Bronchial epithelial cell (primary cell): Measurements from ENCODE around the gene SRGAP3. TPM values are rescaled to one million over a fixed set of nuclear protein-coding genes. Genes with fewer than 3 reads are reported as not detected.

Experiments used
- DNase-seq: peaks from one replicate; pipeline ENCODE4 v3.0.0-alpha.2; 2010; ENCODE audit warnings: low read depth
- FAIRE-seq: peaks from 2 replicates; lab custom pipeline; 2011; peaks lifted over from hg19 to GRCh38; lab: Jason Lieb, UNC
- H3K27me3 ChIP-seq: 2 replicates; pipeline ENCODE4 v1.5.1; 2011; ENCODE audit warnings: low read length; ENCODE audit not compliant: control insufficient read depth, insufficient read depth
- H3K36me3 ChIP-seq: 2 replicates; pipeline ENCODE4 v1.5.1; 2011; ENCODE audit warnings: low read length; ENCODE audit not compliant: control insufficient read depth, insufficient read depth
- H3K4me3 ChIP-seq: 2 replicates; pipeline ENCODE4 v1.5.1; 2011; ENCODE audit warnings: mild to moderate bottlenecking, low read depth, low read length, control low read depth
- CTCF ChIP-seq: IDR thresholded peaks from 2 replicates; pipeline ENCODE4 v1.5.1; 2011; ENCODE audit warnings: mild to moderate bottlenecking, moderate library complexity, low read length, control low read depth, inconsistent platforms; ENCODE audit not compliant: insufficient read depth, severe bottlenecking
- total RNA-seq: library from RNA; depleted of rRNA; stranded (reverse); fragments of >200 nt; gene quantifications from 2 replicates; pipeline ENCODE4 v1.2.1, GENCODE V29; 2014

SRGAP3 gene
- total RNA-seq, 1 donor from 2014 or later: 30.5 TPM

- TF ChIP-seq CTCF: no peak
- no peak for FAIRE-seq
- DNase-seq: no peak
Observed at GRCh38 chr3:9147215-9147895, 102.1 kb downstream of the SRGAP3 start.

GRCh38 chr3:9146367-9147071 is 102.9 kb downstream of the SRGAP3 start:
- no peak overlapping the region for H3K4me3 ChIP-seq
- no peaks in the 10 kb centered on the region for H3K27me3 ChIP-seq
- DNase-seq (no peak), FAIRE-seq (peak; percentile 13)
- no peak for TF ChIP-seq CTCF
- peaks cover 3% of the 10 kb centered on the region for H3K36me3 ChIP-seq

More at GRCh38 chr3:9147215-9147895, 102.1 kb downstream of the SRGAP3 start:
- no peaks in the 10 kb centered on the region for H3K27me3 ChIP-seq
- H3K36me3 ChIP-seq: peaks cover 3% of the 10 kb centered on the region
- H3K4me3 ChIP-seq: no peak overlapping the region

GRCh38 chr3:9143184-9143583 is 106.3 kb downstream of the SRGAP3 start:
- no peak for DNase-seq
- H3K27me3 ChIP-seq: no peaks in the 10 kb centered on the region

GRCh38 chr3:9142362-9142761 is 107.1 kb downstream of the SRGAP3 start:
- Histone ChIP-seq H3K36me3 (peaks cover 5% of the 10 kb centered on the region), H3K27me3 (no peaks in the 10 kb centered on the region), H3K4me3 (no peak overlapping the region)
- no peak for TF ChIP-seq CTCF
- DNase-seq: peak; percentile 35
- no peak for FAIRE-seq

More at GRCh38 chr3:9143184-9143583, 106.3 kb downstream of the SRGAP3 start:
- Histone ChIP-seq H3K36me3 (peaks cover 5% of the 10 kb centered on the region), H3K4me3 (no peak overlapping the region)
- no peak for TF ChIP-seq CTCF
- no peak for FAIRE-seq

GRCh38 chr3:9141928-9142289 is 107.5 kb downstream of the SRGAP3 start:
- Histone ChIP-seq H3K4me3 (no peak overlapping the region), H3K27me3 (no peaks in the 10 kb centered on the region), H3K36me3 (peaks cover 5% of the 10 kb centered on the region)
- FAIRE-seq (no peak), DNase-seq (peak; percentile 79)
- no peak for TF ChIP-seq CTCF
